HG02884 (cell line): ENCODE data around the gene NR6A1.
"Not testable (repeated sequence)": the region's sequence is repeated elsewhere in the genome, so short reads cannot be mapped to it uniquely, and the experiment has no call there.

ENCODE experiments used
- ATAC-seq: cut with Tn5 transposase; IDR thresholded peaks from one replicate; pipeline ENCODE4 v1.9.1; 2021; ENCODE audit warnings: mild to moderate bottlenecking, moderate library complexity; ENCODE audit not compliant: unreplicated experiment

The NR6A1 gene

GRCh38 chr9:124761710-124762109 lies 9.4 kb downstream of the NR6A1 start:
- no peak for ATAC-seq

- ATAC-seq = no peak
Measured at GRCh38 chr9:124761196-124761595, 9.9 kb downstream of the NR6A1 start.

- no peak for ATAC-seq
Measured at GRCh38 chr9:124760719-124761118, 10.4 kb downstream of the NR6A1 start.

- ATAC-seq = no peak
Measured at GRCh38 chr9:124759327-124759726, 11.8 kb downstream of the NR6A1 start.

GRCh38 chr9:124758691-124759090 lies 12.4 kb downstream of the NR6A1 start:
- ATAC-seq = no peak

GRCh38 chr9:124758061-124758460 lies 13.1 kb downstream of the NR6A1 start:
- ATAC-seq = no peak

GRCh38 chr9:124757616-124758015 lies 13.5 kb downstream of the NR6A1 start:
- ATAC-seq = no peak

GRCh38 chr9:124756011-124756410 lies 15.1 kb downstream of the NR6A1 start:
- no peak for ATAC-seq

GRCh38 chr9:124755061-124755460 lies 16.1 kb downstream of the NR6A1 start:
- no peak for ATAC-seq

- no peak for ATAC-seq
Measured at GRCh38 chr9:124754289-124754688, 16.8 kb downstream of the NR6A1 start.

GRCh38 chr9:124752967-124753366 lies 18.1 kb downstream of the NR6A1 start:
- ATAC-seq = no peak

- ATAC-seq = no peak
Measured at GRCh38 chr9:124749781-124750180, 21.3 kb downstream of the NR6A1 start.

GRCh38 chr9:124749284-124749683 lies 21.8 kb downstream of the NR6A1 start:
- no peak for ATAC-seq

GRCh38 chr9:124747065-124747464 lies 24.0 kb downstream of the NR6A1 start:
- no peak for ATAC-seq

GRCh38 chr9:124743686-124744348 lies 27.3 kb downstream of the NR6A1 start:
- no peak for ATAC-seq

- ATAC-seq = no peak
Measured at GRCh38 chr9:124742940-124743339, 28.2 kb downstream of the NR6A1 start.

GRCh38 chr9:124741662-124742061 lies 29.4 kb downstream of the NR6A1 start:
- no peak for ATAC-seq

- ATAC-seq = no peak
Measured at GRCh38 chr9:124741149-124741548, 30.0 kb downstream of the NR6A1 start.

- ATAC-seq = no peak
Measured at GRCh38 chr9:124739360-124739759, 31.8 kb downstream of the NR6A1 start.

- not testable (repeated sequence) for ATAC-seq
Measured at GRCh38 chr9:124738075-124738474, 33.0 kb downstream of the NR6A1 start.

GRCh38 chr9:124735121-124735520 lies 36.0 kb downstream of the NR6A1 start:
- ATAC-seq = no peak

GRCh38 chr9:124734741-124735083 lies 36.4 kb downstream of the NR6A1 start:
- ATAC-seq = not testable (repeated sequence)
